Germinal center (tissue), 1 donor: Measurements from ENCODE around the gene ATP1A2.

ENCODE experiments used
- DNase-seq: peaks from one replicate; pipeline ENCODE4 v3.0.0; 2012; ENCODE audit warnings: mixed read lengths, low spot score

The ATP1A2 gene

GRCh38 chr1:160171980-160172379, 56.4 kb downstream of the ATP1A2 start:
- no peak for DNase-seq

- DNase-seq, result no peak
Measured at GRCh38 chr1:160177231-160177630, 61.7 kb downstream of the ATP1A2 start.

- no peak for DNase-seq
Measured at GRCh38 chr1:160177667-160178066, 62.1 kb downstream of the ATP1A2 start.

GRCh38 chr1:160178731-160179130, 63.2 kb downstream of the ATP1A2 start:
- no peak for DNase-seq

GRCh38 chr1:160179336-160179735, 63.8 kb downstream of the ATP1A2 start:
- DNase-seq, result no peak

- DNase-seq, result no peak
Measured at GRCh38 chr1:160186246-160186645, 70.7 kb downstream of the ATP1A2 start.

- no peak for DNase-seq
Measured at GRCh38 chr1:160186729-160187128, 71.2 kb downstream of the ATP1A2 start.

GRCh38 chr1:160187407-160187806, 71.8 kb downstream of the ATP1A2 start:
- DNase-seq, result no peak

GRCh38 chr1:160188341-160188740, 72.8 kb downstream of the ATP1A2 start:
- no peak for DNase-seq

- no peak for DNase-seq
Measured at GRCh38 chr1:160189649-160190625, 74.4 kb downstream of the ATP1A2 start, which contains the start of gene CASQ1. Gene CASQ1, plus strand, starts transcription at chr1:160190575. Its CDS starts 177 bp downstream, at chr1:160190752.

GRCh38 chr1:160191756-160192155, 76.2 kb downstream of the ATP1A2 start:
- no peak for DNase-seq

GRCh38 chr1:160192234-160192633, 76.7 kb downstream of the ATP1A2 start:
- DNase-seq, result no peak
